Progenitor cell of endocrine pancreas (in vitro differentiated cells): ENCODE data around the gene YTHDF1. TPM values are rescaled to one million over a fixed set of nuclear protein-coding genes. Genes with fewer than 3 reads are reported as not detected.

Experiments used
- DNase-seq: peaks from one replicate; pipeline ENCODE4 v3.0.0; 2021; ENCODE audit warnings: low spot score; ENCODE audit not compliant: unreplicated experiment
- H3K27ac Mint-ChIP-seq: 2 replicates; pipeline ENCODE4 v1.8.0; 2021; ENCODE audit warnings: mild to moderate bottlenecking, moderate library complexity, mixed read lengths
- H3K27me3 Mint-ChIP-seq: 2 replicates; pipeline ENCODE4 v1.8.0; 2021; ENCODE audit warnings: mixed read lengths
- H3K36me3 Mint-ChIP-seq: 2 replicates; pipeline ENCODE4 v1.8.0; 2022; ENCODE audit warnings: mixed read lengths; ENCODE audit not compliant: insufficient read depth
- H3K4me1 Mint-ChIP-seq: 2 replicates; pipeline ENCODE4 v1.8.0; 2021; ENCODE audit warnings: low read depth, mixed read lengths
- H3K4me3 Mint-ChIP-seq: 2 replicates; pipeline ENCODE4 v1.8.0; 2021; ENCODE audit warnings: low read depth, mild to moderate bottlenecking, moderate library complexity, mixed read lengths
- H3K9me3 Mint-ChIP-seq: 2 replicates; pipeline ENCODE4 v1.8.0; 2021; ENCODE audit warnings: low read depth, mixed read lengths
- CTCF ChIP-seq: fragments of 200-600 bp; sonication (generic); IDR thresholded peaks from one replicate; pipeline ENCODE4 v1.5.0; 2021; ENCODE audit warnings: antibody characterized with exemption, mild to moderate bottlenecking; ENCODE audit not compliant: unreplicated experiment
- total RNA-seq: library from RNA; stranded (reverse); gene quantifications from 2 replicates; pipeline ENCODE4 v1.2.1, GENCODE V29; 2021

Gene YTHDF1
- total RNA-seq, 1 donor from 2014 or later = 53.8 TPM

- H3K9me3 Mint-ChIP-seq = no peaks in the 10 kb centered on the region
- TF ChIP-seq CTCF = no peak
- peaks cover 32% of the 10 kb centered on the region for H3K36me3 Mint-ChIP-seq
- no peak for DNase-seq
- H3K27ac Mint-ChIP-seq = no peak overlapping the region
- no peak overlapping the region for H3K4me3 Mint-ChIP-seq
- H3K27me3 Mint-ChIP-seq = no peaks in the 10 kb centered on the region
- peaks cover 21% of the 10 kb centered on the region for H3K4me1 Mint-ChIP-seq
Measured at GRCh38 chr20:63210011-63210605, 5.8 kb downstream of the YTHDF1 start.

GRCh38 chr20:63208346-63208909, 7.5 kb downstream of the YTHDF1 start:
- H3K4me3 Mint-ChIP-seq = no peak overlapping the region
- H3K27me3 Mint-ChIP-seq = no peaks in the 10 kb centered on the region
- H3K4me1 Mint-ChIP-seq = peaks cover 5% of the 10 kb centered on the region
- no peak overlapping the region for H3K27ac Mint-ChIP-seq
- H3K36me3 Mint-ChIP-seq = peaks cover 25% of the 10 kb centered on the region
- no peaks in the 10 kb centered on the region for H3K9me3 Mint-ChIP-seq
- no peak for TF ChIP-seq CTCF
- DNase-seq = no peak

- no peak for TF ChIP-seq CTCF
- Mint-ChIP-seq H3K9me3 (no peaks in the 10 kb centered on the region), H3K4me1 (no peaks in the 10 kb centered on the region), H3K27ac (no peak overlapping the region), H3K4me3 (no peak overlapping the region), H3K36me3 (peaks cover 16% of the 10 kb centered on the region), H3K27me3 (no peaks in the 10 kb centered on the region)
- no peak for DNase-seq
Measured at GRCh38 chr20:63206878-63207277, 9.1 kb downstream of the YTHDF1 start.

GRCh38 chr20:63205896-63206295, 10.0 kb downstream of the YTHDF1 start:
- DNase-seq = no peak
- Mint-ChIP-seq H3K27me3 (no peaks in the 10 kb centered on the region), H3K36me3 (peaks cover 19% of the 10 kb centered on the region), H3K4me3 (no peak overlapping the region), H3K9me3 (no peaks in the 10 kb centered on the region), H3K4me1 (no peaks in the 10 kb centered on the region), H3K27ac (peak overlapping the region; percentile 18)
- no peak for TF ChIP-seq CTCF

- Mint-ChIP-seq H3K9me3 (no peaks in the 10 kb centered on the region), H3K27me3 (no peaks in the 10 kb centered on the region), H3K4me1 (peaks cover 3% of the 10 kb centered on the region), H3K27ac (peak overlapping the region; percentile 41), H3K36me3 (peaks cover 16% of the 10 kb centered on the region), H3K4me3 (no peak overlapping the region)
- no peak for TF ChIP-seq CTCF
- no peak for DNase-seq
Measured at GRCh38 chr20:63204362-63204761, 11.6 kb downstream of the YTHDF1 start.
